GM12891 (cell line): ENCODE data around the gene PROSER2.

Experiments
- POLR2A ChIP-seq: IDR thresholded peaks from 2 replicates; pipeline ENCODE4 v1.6.1; 2011; ENCODE audit warnings: low read depth, low read length, control low read depth
- TAF1 ChIP-seq: IDR thresholded peaks from 2 replicates; pipeline ENCODE4 v1.6.1; 2011; ENCODE audit warnings: low read depth, low read length, control low read depth

DNA sequence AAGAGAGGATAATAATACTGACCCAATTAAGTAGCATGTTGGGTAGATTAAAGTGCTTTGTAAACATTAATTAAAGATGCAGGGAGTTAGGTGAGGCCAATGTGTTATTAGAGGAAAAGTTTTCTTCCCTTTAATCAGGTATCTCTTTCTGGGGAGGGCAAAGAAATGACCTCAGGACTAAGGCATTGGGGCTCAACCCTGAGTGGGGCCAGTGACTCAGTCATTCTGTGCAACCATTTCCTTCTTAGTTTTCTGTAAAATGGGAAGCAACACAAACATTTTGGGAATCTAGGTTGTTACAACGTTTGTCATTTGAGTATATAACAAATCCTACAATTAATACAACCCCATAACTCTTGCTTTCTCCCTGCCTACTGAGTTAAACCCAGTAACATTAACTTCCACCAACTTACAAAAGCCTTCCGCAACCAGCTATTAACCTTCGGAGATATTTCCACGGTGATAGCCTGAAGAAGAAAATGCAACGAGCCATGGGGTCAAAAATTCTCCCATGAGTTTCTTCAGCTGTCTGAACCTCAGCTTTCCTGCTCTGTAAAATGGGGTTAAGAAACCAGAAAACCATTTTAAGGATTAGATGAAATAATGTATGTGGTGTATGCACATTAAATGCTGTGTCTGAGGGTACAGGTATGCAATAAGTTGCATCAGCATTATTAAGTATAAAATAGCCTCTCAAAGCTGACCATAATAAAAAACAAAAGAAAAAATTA lies 965 bp upstream of the PROSER2 start:
- no peak for TF ChIP-seq POLR2A
- no peak for TF ChIP-seq TAF1
